ENCODE results near the gene KRT83.

GRCh38 chr12:52307836-52308805 is 13.1 kb downstream of the KRT83 start:
- no peak for TF ChIP-seq POLR2A (IDR thresholded peaks at IDR 0.05; ENCODE audit: low read depth, low read length)
- no peak for TF ChIP-seq PAX5 (IDR thresholded peaks at IDR 0.05; ENCODE audit: insufficient read depth, low read length, severe bottlenecking)

Data from GM12891 (cell line).